Right hindlimb (tissue), 1 donor: ENCODE results near the gene STEAP2.
"Not testable (repeated sequence)": the region's sequence is repeated elsewhere in the genome, so short reads cannot be mapped to it uniquely, and the experiment has no call there.

Experiments used
- DNase-seq: peaks from one replicate; pipeline ENCODE4 v3.0.0-alpha.2; 2018

Gene STEAP2

DNA sequence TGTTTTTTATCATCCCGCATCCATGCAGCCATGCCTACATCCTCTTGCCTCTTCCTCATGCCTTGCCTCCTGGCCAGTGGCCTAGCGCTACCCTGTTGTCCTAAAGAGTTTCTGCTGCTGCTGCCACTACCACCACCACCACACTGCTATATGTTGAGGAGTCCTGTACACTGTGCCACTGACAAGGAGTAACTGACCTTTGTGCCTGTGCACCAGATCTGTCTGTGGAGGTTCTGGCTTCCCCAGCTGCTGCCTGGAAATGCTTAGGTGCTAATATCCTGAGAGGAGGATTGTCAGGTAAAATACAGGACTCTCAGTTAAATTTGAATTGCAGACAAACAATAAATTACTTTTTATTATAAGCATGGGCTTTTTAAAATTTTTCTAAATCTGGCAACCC lies 26.5 kb downstream of the STEAP2 start:
- DNase-seq: no peak

GRCh38 chr7:90238583-90238982 lies 27.0 kb downstream of the STEAP2 start:
- no peak for DNase-seq

DNA sequence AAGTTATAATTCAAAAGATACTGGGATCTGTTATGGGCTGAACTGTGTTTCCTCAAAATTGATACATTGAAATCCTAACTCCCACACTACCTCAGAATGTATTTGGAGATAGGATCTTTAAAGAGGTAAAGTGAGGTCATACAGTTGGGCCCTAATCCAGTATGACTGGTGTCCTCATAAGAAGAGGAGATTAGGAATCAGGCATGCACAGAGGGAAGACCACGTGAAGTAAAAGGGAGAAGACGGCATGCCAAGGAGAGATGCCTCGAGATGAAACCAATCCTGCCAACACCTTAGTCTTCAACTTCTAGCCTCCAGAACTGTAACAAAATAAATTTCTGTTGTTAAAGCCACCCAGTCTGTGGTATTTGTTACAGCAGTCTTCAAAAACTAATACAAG lies 27.5 kb downstream of the STEAP2 start:
- no peak for DNase-seq

DNA sequence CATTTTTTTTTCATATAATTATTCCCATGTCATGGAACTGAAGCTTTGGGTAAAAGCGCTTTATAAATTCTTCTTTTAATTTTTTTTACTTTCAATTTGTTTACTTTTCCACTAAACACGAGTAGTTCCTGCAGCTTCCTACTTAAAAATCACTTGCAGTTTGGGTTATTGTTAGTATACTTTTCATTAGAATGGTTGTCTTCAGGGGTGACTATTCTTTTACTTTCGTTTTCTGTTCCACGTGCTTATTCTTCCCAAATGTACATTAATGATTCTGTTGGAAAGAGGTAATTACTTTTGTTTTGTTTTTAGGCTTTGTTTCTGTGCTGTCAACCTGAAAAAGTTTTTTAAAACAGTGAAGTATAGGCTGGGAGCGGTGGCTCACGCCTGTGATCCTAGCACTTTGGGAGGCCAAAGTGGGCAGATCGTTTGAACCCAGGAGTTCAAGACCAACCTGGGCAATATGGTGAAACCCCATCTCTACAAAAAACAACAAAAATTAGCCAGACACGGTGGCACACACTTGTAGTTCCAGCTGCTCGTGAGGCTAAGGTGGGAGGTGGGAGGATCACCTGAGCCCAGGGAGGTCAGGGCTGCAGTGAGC lies 28.2 kb downstream of the STEAP2 start:
- no peak for DNase-seq

- no peak for DNase-seq
Observed at GRCh38 chr7:90242369-90243168, 31.0 kb downstream of the STEAP2 start.

GRCh38 chr7:90243556-90243955 lies 32.0 kb downstream of the STEAP2 start:
- no peak for DNase-seq

GRCh38 chr7:90244565-90244908 lies 33.0 kb downstream of the STEAP2 start:
- no peak for DNase-seq

DNA sequence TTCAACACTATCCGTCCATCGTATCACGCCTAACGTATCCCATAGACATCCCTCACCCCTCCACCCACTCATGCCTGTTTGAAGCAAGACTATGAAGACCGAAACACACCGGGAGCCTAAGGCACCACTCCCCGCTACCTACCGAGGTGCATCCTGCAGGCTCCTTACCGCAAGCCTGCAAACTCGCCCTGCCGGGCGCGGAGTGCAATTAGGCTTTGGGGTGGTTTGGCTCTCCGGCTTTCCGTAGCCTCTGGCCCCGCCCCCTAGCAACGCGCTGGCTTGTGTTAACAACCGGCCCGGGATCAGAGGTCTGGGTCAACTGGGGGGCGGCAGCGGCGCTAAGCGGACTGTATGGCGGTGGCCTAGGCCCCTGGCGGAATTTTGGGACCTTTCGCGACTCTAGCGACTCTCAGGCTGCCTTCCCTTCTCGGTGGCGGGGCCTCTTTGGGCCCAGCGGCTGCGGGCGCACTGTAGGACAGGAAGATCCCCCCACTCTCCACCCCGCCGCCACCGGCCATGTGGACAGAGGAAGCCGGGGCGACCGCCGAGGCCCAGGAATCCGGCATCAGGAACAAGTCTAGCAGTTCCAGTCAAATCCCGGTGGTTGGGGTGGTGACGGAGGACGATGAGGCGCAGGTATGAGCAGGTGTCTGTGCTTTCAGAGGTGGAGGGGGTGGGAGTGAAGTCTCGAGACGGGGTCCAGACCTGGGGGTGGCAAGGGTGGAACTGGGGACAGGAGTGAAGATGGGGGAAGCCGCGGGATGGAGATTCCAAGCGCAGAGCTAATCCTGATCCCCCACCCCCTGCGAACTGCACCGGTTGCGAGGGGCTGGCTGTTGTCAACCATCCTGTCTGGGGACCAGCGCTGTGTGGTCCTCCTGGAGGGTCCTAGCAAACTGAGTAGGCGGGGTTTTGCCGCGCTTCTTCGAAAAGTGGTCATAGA lies 33.6 kb downstream of the STEAP2 start, which contains the start of gene CFAP69:
TSS of gene CFAP69 (plus strand) at position 266 of the 943 bp plus-strand sequence. CDS start at position 517, 251 bp downstream.
- DNase-seq: peak; percentile 93

DNA sequence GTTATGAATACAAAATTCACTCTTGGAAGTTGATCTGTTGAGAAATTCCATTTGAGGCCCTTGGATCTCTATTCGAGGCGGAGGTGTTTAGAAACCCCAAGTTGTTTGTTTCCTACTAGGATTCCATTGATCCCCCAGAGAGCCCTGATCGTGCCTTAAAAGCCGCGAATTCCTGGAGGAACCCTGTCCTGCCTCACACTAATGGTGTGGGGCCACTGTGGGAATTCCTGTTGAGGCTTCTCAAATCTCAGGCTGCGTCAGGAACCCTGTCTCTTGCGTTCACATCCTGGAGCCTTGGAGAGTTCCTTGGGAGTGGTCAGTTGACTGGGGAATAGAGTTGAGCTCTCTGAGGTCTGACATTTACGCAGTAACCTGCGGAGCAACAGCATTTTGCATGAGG lies 34.6 kb downstream of the STEAP2 start:
- no peak for DNase-seq

DNA sequence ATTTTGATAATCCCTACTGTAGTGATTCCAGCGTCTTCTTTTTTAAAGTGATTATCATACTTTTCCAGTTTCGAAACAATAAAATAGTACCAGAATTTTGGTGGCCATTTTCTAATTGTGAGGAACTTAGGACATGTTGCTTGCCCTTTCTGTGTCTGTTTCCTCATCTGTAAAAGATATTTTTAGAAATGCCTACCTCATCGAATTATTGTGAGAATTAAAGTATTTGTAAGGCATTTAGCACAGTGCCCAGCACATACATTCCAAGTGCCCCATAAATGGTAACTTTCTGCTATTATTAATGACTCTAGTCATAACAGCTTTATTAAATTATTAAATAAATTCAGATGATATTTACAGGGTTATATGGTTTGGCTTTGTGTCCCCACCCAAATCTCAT lies 37.2 kb downstream of the STEAP2 start:
- no peak for DNase-seq

GRCh38 chr7:90250601-90251303 lies 39.2 kb downstream of the STEAP2 start:
- DNase-seq: no peak

GRCh38 chr7:90251304-90251635 lies 39.7 kb downstream of the STEAP2 start:
- no peak for DNase-seq

- DNase-seq: not testable (repeated sequence)
Observed at GRCh38 chr7:90256011-90256410, 44.5 kb downstream of the STEAP2 start.

DNA sequence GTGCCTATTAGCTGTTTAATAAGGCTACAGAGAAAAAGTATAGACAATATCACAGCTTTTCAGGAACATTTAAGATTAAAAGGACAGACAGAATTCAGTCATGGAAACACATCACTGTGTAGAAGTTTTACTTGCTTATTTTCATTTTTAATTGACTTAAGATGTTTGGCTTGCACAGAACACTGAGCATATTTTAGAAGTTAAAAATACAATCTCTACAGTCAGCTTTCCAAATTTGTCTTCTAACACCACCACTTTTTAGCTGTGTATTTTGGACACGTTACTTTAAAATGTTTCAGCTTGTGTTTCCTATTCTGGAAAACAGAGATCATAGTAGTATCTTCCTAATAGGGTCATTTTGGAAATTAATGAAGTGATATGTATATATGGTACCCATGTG lies 45.2 kb downstream of the STEAP2 start:
- DNase-seq: no peak

- DNase-seq: no peak
Observed at GRCh38 chr7:90261441-90261840, 49.9 kb downstream of the STEAP2 start.

DNA sequence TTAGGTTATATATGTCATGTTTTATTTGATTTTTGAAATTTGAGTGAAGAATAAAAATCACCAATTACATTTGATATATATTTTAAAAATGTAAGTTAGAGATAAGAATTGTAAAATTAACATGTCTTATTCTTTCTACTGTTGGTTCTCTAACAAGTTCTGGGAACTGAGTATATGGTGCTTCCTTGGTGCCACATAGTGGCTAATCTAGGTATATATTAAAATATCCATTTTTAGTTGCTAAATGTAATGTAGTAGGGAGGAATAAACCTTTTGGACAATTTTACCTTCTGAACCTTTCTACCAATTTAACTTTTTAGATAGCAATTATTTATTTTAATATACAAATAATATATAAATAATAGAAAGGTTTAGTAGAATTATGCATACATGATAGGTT lies 50.9 kb downstream of the STEAP2 start:
- DNase-seq: no peak

GRCh38 chr7:90266808-90267207 lies 55.3 kb downstream of the STEAP2 start:
- no peak for DNase-seq

DNA sequence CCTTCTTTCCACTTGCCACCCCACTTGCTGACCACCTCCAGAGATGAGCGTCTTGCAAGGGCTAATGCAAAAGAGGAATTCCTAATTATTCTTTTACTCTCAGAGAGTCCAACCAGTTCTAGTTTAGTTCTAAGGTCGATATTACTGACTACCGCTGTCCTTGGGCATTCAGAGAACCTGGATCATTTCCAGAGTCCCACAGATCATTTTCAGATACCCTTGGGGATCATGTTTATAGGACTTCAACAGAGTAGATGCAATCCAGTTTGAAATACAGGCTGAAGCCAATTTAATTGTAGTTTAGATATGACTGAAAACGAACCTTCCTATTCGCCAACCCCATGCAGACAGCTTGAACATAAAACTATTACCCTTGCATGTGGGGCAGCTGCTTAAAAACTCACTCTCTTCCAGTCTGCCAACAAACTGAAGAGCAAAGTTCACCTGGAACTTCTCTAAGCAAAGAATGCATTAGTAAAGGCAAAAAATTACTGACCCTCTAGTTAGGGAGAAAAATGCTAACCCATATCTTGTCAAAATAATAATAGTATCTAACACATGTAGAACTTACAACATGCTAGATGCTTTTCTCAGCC lies 55.8 kb downstream of the STEAP2 start:
- no peak for DNase-seq

DNA sequence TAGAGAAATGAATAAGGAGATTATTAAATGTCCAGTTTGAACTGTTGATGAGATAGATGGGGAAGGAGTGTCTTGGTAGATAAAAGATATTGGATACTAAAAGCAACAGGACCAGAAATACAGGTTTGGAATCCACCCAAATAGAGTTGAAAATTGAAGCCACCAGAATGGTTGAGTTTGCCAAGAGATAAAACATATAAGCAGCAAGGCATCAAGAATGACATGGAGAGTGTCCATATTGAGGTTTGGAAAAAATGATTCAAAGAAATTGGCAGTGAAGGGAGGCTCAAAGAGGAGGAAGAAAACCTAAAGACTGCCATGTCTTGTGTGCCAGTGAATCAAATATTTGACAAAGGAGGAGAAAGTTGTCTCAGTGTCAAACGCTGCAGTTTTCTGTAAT lies 57.6 kb downstream of the STEAP2 start:
- no peak for DNase-seq

- no peak for DNase-seq
Observed at GRCh38 chr7:90270431-90271178, 59.1 kb downstream of the STEAP2 start.

DNA sequence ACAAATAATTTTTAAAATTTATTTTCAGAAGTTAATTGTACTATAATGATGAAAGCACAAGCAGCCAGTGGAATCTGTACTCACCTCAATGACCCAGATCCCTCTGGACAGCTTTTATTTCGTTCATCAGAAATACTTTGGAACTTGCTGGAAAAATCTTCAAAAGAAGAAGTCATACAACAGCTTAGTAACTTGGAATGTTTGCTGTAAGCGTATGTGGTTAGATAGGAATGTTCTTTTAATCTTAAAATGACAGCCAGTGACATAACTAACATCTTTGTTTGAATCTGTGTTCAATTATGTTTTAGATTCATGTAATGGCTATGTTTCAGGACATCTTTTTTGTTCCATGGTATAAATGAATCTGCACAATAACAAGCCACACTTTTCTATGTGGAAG lies 60.2 kb downstream of the STEAP2 start:
- DNase-seq: no peak

DNA sequence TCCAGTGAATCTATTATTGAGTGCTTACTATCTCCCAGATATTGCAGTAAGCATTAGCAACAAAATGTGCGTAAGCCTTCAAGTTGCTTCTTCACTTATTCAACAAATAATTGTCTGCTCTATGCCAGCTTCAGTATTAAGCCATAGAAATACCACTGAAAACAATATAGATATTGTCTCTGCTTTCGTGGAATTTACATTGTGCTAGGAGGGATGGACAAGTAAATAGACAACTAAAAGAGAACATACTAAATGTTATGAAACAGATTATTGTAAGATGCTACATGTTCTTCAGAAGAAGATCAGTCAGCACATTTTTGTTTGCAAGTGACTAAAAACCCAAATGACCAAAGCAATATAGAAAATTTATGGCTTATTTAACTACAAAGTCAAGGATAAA lies 60.7 kb downstream of the STEAP2 start:
- DNase-seq: no peak
